Hematopoietic multipotent progenitor cell (in vitro differentiated cells): ENCODE results near the gene LPO. TPM values are rescaled to one million over a fixed set of nuclear protein-coding genes. Genes with fewer than 3 reads are reported as not detected.

ENCODE experiments used
- DNase-seq, 3 donors: peaks; one replicate each; pipeline ENCODE4 v3.0.0-alpha.2; 2011 to 2015; ENCODE audit warnings: low read depth in 2 of 3, low spot score in 2 of 3
- total RNA-seq: library from RNA; depleted of rRNA; stranded (reverse); fragments of >200 nt; gene quantifications from one replicate; pipeline ENCODE4 v1.2.3, GENCODE V29; 2012

Gene LPO
- total RNA-seq = under 0.01 TPM

- no peak for DNase-seq
Observed at GRCh38 chr17:58238147-58238634, at the start of gene LPO. Gene LPO (plus strand): TSS chr17:58238584. CDS start chr17:58242980, 4,396 bp downstream.

GRCh38 chr17:58189436-58190146 is 48.8 kb upstream of the LPO start:
- peak in 2 of 3 donors; percentile 30 to 58 for DNase-seq

GRCh38 chr17:58191241-58191896 is 47.0 kb upstream of the LPO start:
- no peak for DNase-seq

GRCh38 chr17:58192612-58193011 is 45.8 kb upstream of the LPO start, which contains the start of gene EPX:
Gene EPX (plus strand): TSS chr17:58192726. CDS start chr17:58192847, 121 bp downstream.
- DNase-seq = no peak

- no peak for DNase-seq
Observed at GRCh38 chr17:58193641-58194255, 44.6 kb upstream of the LPO start.

GRCh38 chr17:58195518-58196123 is 42.8 kb upstream of the LPO start:
- DNase-seq = no peak

GRCh38 chr17:58196610-58197009 is 41.8 kb upstream of the LPO start:
- DNase-seq = no peak

- DNase-seq = peak; percentile 6 to 69 (median 57)
Observed at GRCh38 chr17:58200024-58200633, 38.3 kb upstream of the LPO start.

GRCh38 chr17:58202859-58203258 is 35.5 kb upstream of the LPO start:
- no peak for DNase-seq

GRCh38 chr17:58204796-58205195 is 33.6 kb upstream of the LPO start:
- no peak for DNase-seq

- no peak for DNase-seq
Observed at GRCh38 chr17:58205936-58206335, 32.4 kb upstream of the LPO start.

- DNase-seq = no peak
Observed at GRCh38 chr17:58207451-58207850, 30.9 kb upstream of the LPO start.

- no peak for DNase-seq
Observed at GRCh38 chr17:58208344-58208743, 30.0 kb upstream of the LPO start.

- no peak for DNase-seq
Observed at GRCh38 chr17:58210922-58211321, 27.5 kb upstream of the LPO start.

GRCh38 chr17:58215685-58216084 is 22.7 kb upstream of the LPO start:
- no peak for DNase-seq

- DNase-seq = no peak
Observed at GRCh38 chr17:58217766-58218165, 20.6 kb upstream of the LPO start.

GRCh38 chr17:58219007-58219788 is 19.2 kb upstream of the LPO start, which contains the start of gene MKS1:
Gene MKS1 (minus strand): TSS chr17:58219255. CDS start chr17:58219230, 25 bp downstream.
- DNase-seq = peak; percentile 86 to 97 (median 96)

GRCh38 chr17:58219789-58220183 is 18.6 kb upstream of the LPO start:
- DNase-seq = peak in 2 of 3 donors; percentile 6 to 7

GRCh38 chr17:58224315-58224714 is 14.1 kb upstream of the LPO start:
- peak in 2 of 3 donors; percentile 31 to 47 for DNase-seq

- DNase-seq = no peak
Observed at GRCh38 chr17:58227733-58228132, 10.7 kb upstream of the LPO start.
